ENCODE measurements around the gene PRKCH.

GRCh38 chr14:61387076-61387475 is 65.7 kb downstream of the PRKCH start:
- TF ChIP-seq POLR2A (IDR thresholded peaks at IDR 0.05; ENCODE audit: low read length) (no peak), GATA1 (IDR thresholded peaks at IDR 0.05; ENCODE audit: low read depth, low read length) (no peak)
